Endothelial cell of umbilical vein (primary cell): ENCODE results near the gene FOXP1. TPM values are rescaled to one million over a fixed set of nuclear protein-coding genes. Genes with fewer than 3 reads are reported as not detected.

Source experiments
- BruUV-seq: library from RNA; stranded (reverse); fragments of 400-500 nt; replicated peaks from 2 replicates; lab custom pipeline; 2021; lab: Mats Ljungman, UMichigan
- CTCF ChIA-PET: fragments of 300-600, 350-600 bp; sonication (Branson Sonifier 250); formaldehyde crosslinking; loops from one replicate; lab custom pipeline; 2021; ENCODE audit warnings: antibody characterized with exemption, inconsistent platforms; lab: Charles Lee
- POLR2A ChIA-PET: fragments of 300-600, 350-600 bp; sonication (Branson Sonifier 250); formaldehyde crosslinking; loops from one replicate; lab custom pipeline; 2021; ENCODE audit warnings: antibody characterized with exemption, inconsistent platforms; lab: Charles Lee
- DNase-seq: peaks from one replicate; pipeline ENCODE4 v3.0.0-alpha.2; 2011; ENCODE audit warnings: low read depth, low spot score
- FAIRE-seq: peaks from 2 replicates; lab custom pipeline; 2011; peaks lifted over from hg19 to GRCh38; lab: Jason Lieb, UNC
- H2AFZ ChIP-seq: 2 replicates; pipeline ENCODE4 v1.6.0; 2012; ENCODE audit warnings: low read depth, low read length, control low read depth, inconsistent platforms
- H3K27ac ChIP-seq: 2 replicates; pipeline ENCODE4 v1.5.1; 2011; ENCODE audit warnings: low read depth, mild to moderate bottlenecking, control low read depth, low read length, moderate library complexity; ENCODE audit not compliant: insufficient read depth
- H3K27me3 ChIP-seq, 2 experiments: 2 replicates each; pipeline versions ENCODE4 v1.6.0 to v1.6.1; 2011; ENCODE audit warnings: low read length in 2 of 2, mixed read lengths in 1 of 2; ENCODE audit not compliant: control insufficient read depth in 2 of 2, insufficient read depth in 2 of 2
- H3K36me3 ChIP-seq, 2 experiments: 2 replicates in 1 of 2; 3 replicates in 1 of 2; pipeline ENCODE4 v1.5.1; 2011; ENCODE audit warnings: low read length in 2 of 2, mild to moderate bottlenecking in 1 of 2, moderate library complexity in 1 of 2; ENCODE audit not compliant: control insufficient read depth in 2 of 2, insufficient read depth in 2 of 2; ENCODE audit errors: extremely low read depth in 1 of 2
- H3K4me1 ChIP-seq: 3 replicates; pipeline ENCODE4 v1.5.1; 2011; ENCODE audit warnings: mild to moderate bottlenecking, low read length; ENCODE audit not compliant: control insufficient read depth, insufficient read depth; ENCODE audit errors: extremely low read depth
- H3K4me2 ChIP-seq: 2 replicates; pipeline ENCODE4 v1.6.1; 2011; ENCODE audit warnings: low read length, control low read depth, mixed read lengths; ENCODE audit not compliant: insufficient read depth
- H3K4me3 ChIP-seq, 3 experiments: fragments of 200-600 bp in 1 of 3; sonication (generic), shearing (Covaris generic) in 1 of 3; replicated peaks in 1 of 3; 2 replicates each; pipeline ENCODE4 v1.5.1; 2011 to 2016; ENCODE audit warnings: control low read depth in 3 of 3, low read length in 3 of 3, mild to moderate bottlenecking in 2 of 3, inconsistent platforms in 1 of 3, low read depth in 1 of 3, moderate library complexity in 1 of 3; ENCODE audit not compliant: insufficient read depth in 1 of 3
- H3K79me2 ChIP-seq: 2 replicates; pipeline ENCODE4 v1.6.0; 2012; ENCODE audit warnings: low read length, inconsistent platforms; ENCODE audit not compliant: control insufficient read depth, insufficient read depth
- H3K9ac ChIP-seq: replicated peaks from 2 replicates; pipeline ENCODE3; 2011; ENCODE audit warnings: low read length, control low read depth; ENCODE audit not compliant: insufficient read depth; ENCODE audit errors: extremely low read depth
- H3K9me1 ChIP-seq: replicated peaks from 3 replicates; pipeline ENCODE4 v1.6.0; 2011; ENCODE audit warnings: mild to moderate bottlenecking, low read length; ENCODE audit not compliant: control insufficient read depth, insufficient read depth; ENCODE audit errors: extremely low read depth
- H3K9me3 ChIP-seq: replicated peaks from 2 replicates; pipeline ENCODE4 v1.5.1; 2012; ENCODE audit warnings: low read length, inconsistent platforms; ENCODE audit not compliant: control insufficient read depth, insufficient read depth
- H4K20me1 ChIP-seq: replicated peaks from 2 replicates; pipeline ENCODE3; 2011; ENCODE audit warnings: mild to moderate bottlenecking, low read length; ENCODE audit not compliant: control insufficient read depth, insufficient read depth; ENCODE audit errors: extremely low read depth
- CTCF ChIP-seq, 2 donors: IDR thresholded peaks; 1 replicate in 1 of 2; 2 replicates in 1 of 2; pipeline ENCODE4 v1.5.1; 2011; ENCODE audit warnings: low read length in 2 of 2, mild to moderate bottlenecking in 2 of 2, moderate library complexity in 2 of 2, control low read depth in 1 of 2, inconsistent platforms in 1 of 2, low read depth in 1 of 2; ENCODE audit not compliant: insufficient read depth in 1 of 2; ENCODE audit errors: extremely low read depth in 1 of 2
- EZH2 ChIP-seq: IDR thresholded peaks from 2 replicates; pipeline ENCODE4 v1.6.1; 2012; ENCODE audit warnings: borderline replicate concordance, low read depth, mild to moderate bottlenecking, moderate library complexity, low read length, inconsistent platforms; ENCODE audit not compliant: severe bottlenecking
- FOS ChIP-seq: IDR thresholded peaks from 2 replicates; pipeline ENCODE4 v1.6.1; 2011; ENCODE audit warnings: mild to moderate bottlenecking, low read length, moderate library complexity, borderline replicate concordance; ENCODE audit not compliant: insufficient read depth
- GATA2 ChIP-seq: IDR thresholded peaks from 2 replicates; pipeline ENCODE4 v1.7.0; 2011; ENCODE audit warnings: low read depth, mild to moderate bottlenecking, moderate library complexity, mixed read lengths, low read length; ENCODE audit not compliant: insufficient read length, insufficient read depth
- JUN ChIP-seq: IDR thresholded peaks from 2 replicates; pipeline ENCODE4 v1.6.1; 2011; ENCODE audit warnings: borderline replicate concordance, low read depth; ENCODE audit not compliant: insufficient read length, insufficient read depth
- MAX ChIP-seq: IDR thresholded peaks from 2 replicates; pipeline ENCODE4 v1.6.1; 2011; ENCODE audit not compliant: insufficient read depth, insufficient read length
- MYC ChIP-seq: IDR thresholded peaks from one replicate; pipeline ENCODE4 v1.6.1; 2011; ENCODE audit warnings: mild to moderate bottlenecking, low read depth, low read length
- POLR2A ChIP-seq: IDR thresholded peaks from 2 replicates; pipeline ENCODE4 v1.6.1; 2012; ENCODE audit warnings: low read depth, mild to moderate bottlenecking, control low read depth, low read length
- POLR2AphosphoS5 ChIP-seq: IDR thresholded peaks from 2 replicates; pipeline ENCODE4 v1.6.1; 2012; ENCODE audit warnings: low read depth, mild to moderate bottlenecking, control low read depth, low read length, moderate library complexity; ENCODE audit not compliant: insufficient read depth
- dilution Hi-C: fragments of 300-500 bp; cut with MboI; formaldehyde crosslinking; loops from one replicate; pipeline ENCODE4 v1.15.0; 2019; ENCODE audit warnings: low sequenced_read_pairs; ENCODE audit not compliant: extremely low pct_ligation_motif_present
- intact Hi-C: fragments of 100-400 bp; cut with micrococcal nuclease; formaldehyde crosslinking; loops from one replicate; pipeline ENCODE4 v1.10.0; 2022
- polyA plus RNA-seq, 4 experiments: library from polyadenylated mRNA; depleted of rRNA in 3 of 4; stranded (reverse) in 3 of 4; unstranded in 1 of 4; fragments of >200 nt; gene quantifications; 2 replicates each; pipeline versions ENCODE4 v1.2.1 to v1.2.3, GENCODE V29; 2011 to 2012; ENCODE audit warnings: missing spikeins in 1 of 4
- total RNA-seq: library from RNA; stranded (reverse); gene quantifications from 2 replicates; pipeline ENCODE4 v1.2.3, GENCODE V29; 2021

FOXP1 gene
- total and polyA plus RNA-seq, 2 donors (not counting 3 experiments of a cell fraction or from before 2014, with no cell fraction given) = 41.0 to 107 TPM

GRCh38 chr3:71074423-71074822 lies 509.1 kb downstream of the FOXP1 start:
- no peak overlapping the region for H3K4me2 ChIP-seq
- H4K20me1 ChIP-seq = no peaks in the 10 kb centered on the region
- ChIA-PET CTCF (no interaction called here), POLR2A (no interaction called here)
- DNase-seq (no peak), FAIRE-seq (no peak)
- no peaks in the 10 kb centered on the region for H3K27me3 ChIP-seq
- dilution Hi-C loops (no loop called here), intact Hi-C loops (loop anchor here (10.0 kb wide), 1 partner anchor 1610 kb away; no protein-coding TSS in a partner anchor)
- H3K4me1 ChIP-seq = peaks cover 15% of the 10 kb centered on the region
- no peak overlapping the region for H2AFZ ChIP-seq
- H3K4me3 ChIP-seq = no peak overlapping the region
- H3K9me3 ChIP-seq = no peaks in the 10 kb centered on the region
- TF ChIP-seq EZH2 (no peak), MYC (no peak), CTCF (IDR thresholded peaks at IDR 0.05; ENCODE audit: extremely low read depth in 1 of 2, insufficient read depth in 1 of 2, low read depth in 1 of 2, low read length in 2 of 2) (no peak)
- no peaks in the 10 kb centered on the region for H3K9me1 ChIP-seq
- no peak overlapping the region for H3K27ac ChIP-seq
- H3K9ac ChIP-seq = no peak overlapping the region
- no TSS peak for BruUV-seq
- H3K36me3 ChIP-seq = no peaks in the 10 kb centered on the region
- no peaks in the 10 kb centered on the region for H3K79me2 ChIP-seq

DNA sequence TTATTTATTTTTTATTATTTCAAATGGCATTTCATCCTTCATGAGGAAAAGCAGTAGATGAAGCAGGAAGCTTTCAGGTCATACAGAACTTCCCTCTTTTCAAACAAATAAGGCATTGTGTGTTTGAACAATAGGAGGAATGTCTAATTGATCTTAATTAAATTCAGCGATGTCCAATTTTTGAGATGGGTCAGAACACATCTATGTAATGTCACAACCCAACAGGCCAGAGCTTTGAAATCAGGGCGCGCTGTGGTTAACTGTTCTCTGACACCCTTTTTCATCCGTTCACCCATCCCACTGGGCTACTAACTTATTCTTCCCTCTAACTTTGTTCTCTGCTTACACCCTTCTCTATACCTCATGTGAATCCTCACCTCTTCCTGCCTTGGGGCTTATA lies 510.5 kb downstream of the FOXP1 start:
- H3K9me1 ChIP-seq = no peaks in the 10 kb centered on the region
- ChIA-PET POLR2A (no interaction called here), CTCF (interaction anchor here (0.8 to 1.1 kb wide), 3 partner anchors 372 to 522 kb away, joined by 3 read pairs; no protein-coding TSS in a partner anchor)
- H3K4me1 ChIP-seq = peaks cover 15% of the 10 kb centered on the region
- no peak overlapping the region for H3K4me2 ChIP-seq
- no TSS peak for BruUV-seq
- no peaks in the 10 kb centered on the region for H3K36me3 ChIP-seq
- no peaks in the 10 kb centered on the region for H3K79me2 ChIP-seq
- dilution Hi-C loops (no loop called here), intact Hi-C loops (loop anchor here (10.0 kb wide), 1 partner anchor 1608 kb away; no protein-coding TSS in a partner anchor)
- H2AFZ ChIP-seq = no peak overlapping the region
- no peak overlapping the region for H3K9ac ChIP-seq
- TF ChIP-seq FOS (no peak), POLR2A (no peak), MAX (no peak), JUN (no peak), MYC (no peak), GATA2 (no peak), CTCF (IDR thresholded peaks at IDR 0.05; ENCODE audit: extremely low read depth in 1 of 2, insufficient read depth in 1 of 2, low read depth in 1 of 2, low read length in 2 of 2) (no peak), EZH2 (no peak), POLR2AphosphoS5 (no peak)
- FAIRE-seq (no peak), DNase-seq (peak; percentile 51)
- H4K20me1 ChIP-seq = no peaks in the 10 kb centered on the region
- no peak overlapping the region for H3K27ac ChIP-seq
- H3K27me3 ChIP-seq = no peaks in the 10 kb centered on the region
- no peaks in the 10 kb centered on the region for H3K9me3 ChIP-seq
- H3K4me3 ChIP-seq = no peak overlapping the region
